Measurements from ENCODE around the gene MTFR1L.
A peak's percentile ranks its signal among the peaks of the same experiment; 100 is the strongest.

MTFR1L gene

GRCh38 chr1:25871704-25872494 is 52.1 kb downstream of the MTFR1L start:
- Histone ChIP-seq H3K9me3 (ENCODE audit: low read length) (no peaks in the 10 kb centered on the region), H3K4me3 (ENCODE audit: low read depth in 1 of 2, low read length in 2 of 2) (no peak overlapping the region), H3K27me3 (ENCODE audit: control insufficient read depth in 1 of 2, insufficient read depth in 2 of 2, low read length in 2 of 2) (no peaks in the 10 kb centered on the region), H3K36me3 (ENCODE audit: insufficient read depth, low read length) (peaks cover 10% of the 10 kb centered on the region), H3K4me1 (ENCODE audit: insufficient read depth, low read length) (peaks cover 32% of the 10 kb centered on the region), H3K9ac (ENCODE audit: low read length) (no peak overlapping the region), H3K27ac (ENCODE audit: low read depth, low read length) (no peak overlapping the region)

DNA sequence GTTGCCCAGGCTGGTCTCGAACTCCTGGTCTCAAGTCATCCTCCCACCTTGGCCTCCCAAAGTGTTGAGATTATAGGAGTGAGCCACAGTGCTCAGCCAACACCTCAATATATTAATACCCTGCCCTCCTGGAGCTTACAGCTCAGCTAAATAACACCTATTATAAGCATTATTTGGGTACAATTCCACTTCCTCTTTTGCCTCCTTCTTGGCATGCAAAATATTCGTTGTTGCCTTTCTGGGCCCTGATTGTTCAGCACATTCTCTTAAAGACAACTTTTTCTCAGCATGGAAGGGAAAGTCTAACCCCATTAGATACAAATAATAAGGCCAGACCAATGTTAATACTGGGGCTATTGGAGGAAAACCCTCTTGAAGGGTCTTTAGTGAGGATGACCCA is 53.0 kb downstream of the MTFR1L start:
- no peak overlapping the region for H3K9ac ChIP-seq (ENCODE audit: low read length)
- H3K4me1 ChIP-seq (ENCODE audit: insufficient read depth, low read length): peaks cover 32% of the 10 kb centered on the region
- H3K9me3 ChIP-seq (ENCODE audit: low read length): no peaks in the 10 kb centered on the region
- H3K27ac ChIP-seq (ENCODE audit: low read depth, low read length): no peak overlapping the region
- H3K27me3 ChIP-seq (ENCODE audit: control insufficient read depth in 1 of 2, insufficient read depth in 2 of 2, low read length in 2 of 2): no peaks in the 10 kb centered on the region
- peaks cover 10% of the 10 kb centered on the region for H3K36me3 ChIP-seq (ENCODE audit: insufficient read depth, low read length)
- H3K4me3 ChIP-seq (ENCODE audit: low read depth in 1 of 2, low read length in 2 of 2): no peak overlapping the region

DNA sequence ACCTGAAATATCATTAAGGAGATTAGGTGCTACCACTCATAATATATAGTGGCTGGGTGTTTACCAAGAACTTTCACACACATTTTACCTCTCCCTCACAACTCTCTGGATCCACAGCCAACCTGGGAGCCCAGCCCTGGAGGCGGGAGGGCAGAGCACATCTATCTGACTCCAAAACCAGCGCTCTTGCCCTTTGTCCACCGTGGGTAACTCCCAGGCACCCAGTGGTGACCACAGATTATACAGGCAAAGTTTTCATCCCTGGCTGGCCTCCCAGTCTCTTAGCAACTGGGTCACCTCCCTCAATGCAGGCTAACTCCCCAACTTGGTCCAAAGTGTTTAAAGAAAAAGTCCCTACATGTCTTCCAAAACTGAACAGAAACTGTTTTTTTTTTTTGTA is 53.4 kb downstream of the MTFR1L start:
- Histone ChIP-seq H3K27ac (ENCODE audit: low read depth, low read length) (no peak overlapping the region), H3K4me1 (ENCODE audit: insufficient read depth, low read length) (peaks cover 32% of the 10 kb centered on the region), H3K36me3 (ENCODE audit: insufficient read depth, low read length) (peaks cover 7% of the 10 kb centered on the region), H3K27me3 (ENCODE audit: control insufficient read depth in 1 of 2, insufficient read depth in 2 of 2, low read length in 2 of 2) (no peaks in the 10 kb centered on the region), H3K9me3 (ENCODE audit: low read length) (no peaks in the 10 kb centered on the region), H3K4me3 (ENCODE audit: low read depth in 1 of 2, low read length in 2 of 2) (no peak overlapping the region), H3K9ac (ENCODE audit: low read length) (no peak overlapping the region)

GRCh38 chr1:25874209-25874608 is 54.5 kb downstream of the MTFR1L start:
- Histone ChIP-seq H3K4me3 (ENCODE audit: low read depth in 1 of 2, low read length in 2 of 2) (peak overlapping the region; percentile 75 to 80), H3K27ac (ENCODE audit: low read depth, low read length) (peak overlapping the region; percentile 19), H3K9ac (ENCODE audit: low read length) (no peak overlapping the region), H3K27me3 (ENCODE audit: control insufficient read depth in 1 of 2, insufficient read depth in 2 of 2, low read length in 2 of 2) (no peaks in the 10 kb centered on the region), H3K9me3 (ENCODE audit: low read length) (no peaks in the 10 kb centered on the region), H3K36me3 (ENCODE audit: insufficient read depth, low read length) (peaks cover 5% of the 10 kb centered on the region), H3K4me1 (ENCODE audit: insufficient read depth, low read length) (peaks cover 32% of the 10 kb centered on the region)

DNA sequence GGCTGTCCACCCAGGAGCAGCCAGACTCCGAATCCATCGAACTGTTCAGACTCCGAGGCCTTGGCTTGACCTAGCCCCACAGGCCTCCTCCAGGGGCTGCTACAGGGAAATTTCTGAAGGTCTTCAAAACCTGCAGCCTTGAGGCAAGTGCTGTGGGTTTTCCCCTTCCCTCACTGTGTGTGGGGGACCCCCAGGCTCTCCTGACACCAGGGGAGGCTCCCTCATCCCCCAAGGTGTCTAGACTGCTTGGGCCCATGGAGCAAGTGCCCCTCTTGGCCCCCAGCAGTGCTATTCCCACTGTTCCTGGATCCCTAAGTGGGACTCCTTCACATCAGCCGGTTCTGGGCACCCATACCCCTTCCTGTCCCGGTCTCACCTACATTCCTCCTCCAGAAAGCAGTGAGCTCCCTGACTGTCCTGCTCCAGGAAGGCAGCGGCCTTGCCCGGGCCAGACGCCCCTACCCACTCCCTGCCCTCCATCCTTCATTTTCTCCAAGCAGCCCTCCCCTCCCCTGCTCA is 54.9 kb downstream of the MTFR1L start:
- H3K27me3 ChIP-seq (ENCODE audit: control insufficient read depth in 1 of 2, insufficient read depth in 2 of 2, low read length in 2 of 2): no peaks in the 10 kb centered on the region
- no peaks in the 10 kb centered on the region for H3K9me3 ChIP-seq (ENCODE audit: low read length)
- peaks cover 32% of the 10 kb centered on the region for H3K4me1 ChIP-seq (ENCODE audit: insufficient read depth, low read length)
- peaks cover 5% of the 10 kb centered on the region for H3K36me3 ChIP-seq (ENCODE audit: insufficient read depth, low read length)
- H3K9ac ChIP-seq (ENCODE audit: low read length): peak overlapping the region; percentile 50
- H3K27ac ChIP-seq (ENCODE audit: low read depth, low read length): peak overlapping the region; percentile 72
- H3K4me3 ChIP-seq (ENCODE audit: low read depth in 1 of 2, low read length in 2 of 2): peak overlapping the region; percentile 75 to 80

- peak within 1 kb of the TSS; percentile 73 for H3K27ac ChIP-seq (ENCODE audit: low read depth, low read length)
- peak within 1 kb of the TSS; percentile 50 for H3K9ac ChIP-seq (ENCODE audit: low read length)
- H3K4me1 ChIP-seq (ENCODE audit: insufficient read depth, low read length): peaks cover 32% of the 10 kb centered on the region
- peak within 1 kb of the TSS; percentile 75 to 80 for H3K4me3 ChIP-seq (ENCODE audit: low read depth in 1 of 2, low read length in 2 of 2)
- H3K27me3 ChIP-seq (ENCODE audit: control insufficient read depth in 1 of 2, insufficient read depth in 2 of 2, low read length in 2 of 2): no peaks in the 10 kb centered on the region
- H3K36me3 ChIP-seq (ENCODE audit: insufficient read depth, low read length): peaks cover 3% of the 10 kb centered on the region
- H3K9me3 ChIP-seq (ENCODE audit: low read length): no peaks in the 10 kb centered on the region
Observed at GRCh38 chr1:25875154-25875855, 55.6 kb downstream of the MTFR1L start, which contains the start of gene PAQR7. Gene PAQR7 (minus strand): TSS chr1:25875708. CDS start chr1:25863839, 11,869 bp downstream.

DNA sequence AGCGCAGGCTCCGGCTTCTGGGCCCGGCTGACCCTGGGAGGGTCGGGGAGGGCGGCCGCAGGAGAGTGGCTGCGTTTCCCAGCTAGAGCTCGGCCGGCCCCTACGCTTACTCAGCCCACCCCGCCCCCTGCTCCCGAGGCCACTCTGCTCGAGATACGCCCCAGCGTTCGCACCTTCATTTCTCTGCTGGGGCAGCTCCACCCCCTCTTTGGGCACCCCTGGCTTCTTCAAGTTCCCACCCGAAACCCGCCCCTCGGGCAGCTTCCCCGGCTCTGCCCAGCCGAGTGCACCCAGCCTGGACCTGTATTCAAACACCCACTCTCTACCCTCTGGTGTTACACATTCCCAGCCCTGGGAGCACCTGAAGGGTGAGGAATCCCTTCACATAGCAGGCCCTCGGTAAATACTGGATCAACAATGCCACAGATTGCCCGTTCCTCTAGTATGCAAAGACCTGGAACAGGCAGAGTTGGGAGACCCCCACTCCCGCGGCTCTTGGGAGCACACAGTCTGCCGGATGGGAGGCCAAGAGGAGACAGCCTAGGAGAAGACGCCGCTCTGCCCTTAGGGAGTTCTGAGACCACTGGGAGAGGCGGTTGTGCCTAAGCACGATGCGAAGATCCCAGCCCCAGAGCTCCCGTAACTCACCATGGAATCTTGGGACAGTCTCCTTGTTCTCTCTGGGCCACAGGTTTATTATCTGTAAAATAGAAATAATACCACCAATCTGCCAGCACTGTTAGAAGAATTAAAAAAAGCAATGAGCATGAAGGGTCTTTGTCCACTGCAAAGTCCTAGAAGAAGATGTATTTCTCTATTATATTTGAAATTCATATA is 56.3 kb downstream of the MTFR1L start:
- H3K27ac ChIP-seq (ENCODE audit: low read depth, low read length): peak overlapping the region; percentile 73
- H3K4me1 ChIP-seq (ENCODE audit: insufficient read depth, low read length): peaks cover 29% of the 10 kb centered on the region
- no peaks in the 10 kb centered on the region for H3K9me3 ChIP-seq (ENCODE audit: low read length)
- H3K27me3 ChIP-seq (ENCODE audit: control insufficient read depth in 1 of 2, insufficient read depth in 2 of 2, low read length in 2 of 2): no peaks in the 10 kb centered on the region
- no peak overlapping the region for H3K9ac ChIP-seq (ENCODE audit: low read length)
- H3K4me3 ChIP-seq (ENCODE audit: low read depth in 1 of 2, low read length in 2 of 2): peak overlapping the region; percentile 55 to 80
- no peaks in the 10 kb centered on the region for H3K36me3 ChIP-seq (ENCODE audit: insufficient read depth, low read length)

DNA sequence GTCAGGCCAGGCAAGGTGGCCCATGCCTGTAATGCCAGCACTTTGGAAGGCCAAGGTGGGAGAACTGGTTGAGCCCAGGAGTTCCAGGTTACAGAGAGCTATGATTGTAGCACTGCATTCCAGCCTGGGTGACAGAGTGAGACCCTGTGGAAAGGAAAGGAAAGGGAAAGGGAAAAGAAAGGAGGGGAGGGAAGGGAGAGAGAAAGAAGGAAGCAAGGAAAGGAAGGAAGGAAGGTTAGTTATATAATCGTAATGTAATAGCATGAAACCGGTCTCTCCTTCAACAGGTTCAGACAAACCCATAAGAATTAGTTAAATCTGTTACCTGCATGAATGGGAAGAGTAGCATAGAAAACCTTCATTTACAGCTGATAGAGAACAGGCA is 56.9 kb downstream of the MTFR1L start:
- H3K36me3 ChIP-seq (ENCODE audit: insufficient read depth, low read length): no peaks in the 10 kb centered on the region
- no peak overlapping the region for H3K27ac ChIP-seq (ENCODE audit: low read depth, low read length)
- H3K9me3 ChIP-seq (ENCODE audit: low read length): no peaks in the 10 kb centered on the region
- no peak overlapping the region for H3K4me3 ChIP-seq (ENCODE audit: low read depth in 1 of 2, low read length in 2 of 2)
- no peaks in the 10 kb centered on the region for H3K27me3 ChIP-seq (ENCODE audit: control insufficient read depth in 1 of 2, insufficient read depth in 2 of 2, low read length in 2 of 2)
- H3K9ac ChIP-seq (ENCODE audit: low read length): no peak overlapping the region
- peaks cover 23% of the 10 kb centered on the region for H3K4me1 ChIP-seq (ENCODE audit: insufficient read depth, low read length)

- H3K36me3 ChIP-seq (ENCODE audit: insufficient read depth, low read length): no peaks in the 10 kb centered on the region
- H3K9me3 ChIP-seq (ENCODE audit: low read length): no peaks in the 10 kb centered on the region
- H3K9ac ChIP-seq (ENCODE audit: low read length): no peak overlapping the region
- no peak overlapping the region for H3K27ac ChIP-seq (ENCODE audit: low read depth, low read length)
- H3K4me3 ChIP-seq (ENCODE audit: low read depth in 1 of 2, low read length in 2 of 2): no peak overlapping the region
- H3K4me1 ChIP-seq (ENCODE audit: insufficient read depth, low read length): peaks cover 19% of the 10 kb centered on the region
- no peaks in the 10 kb centered on the region for H3K27me3 ChIP-seq (ENCODE audit: control insufficient read depth in 1 of 2, insufficient read depth in 2 of 2, low read length in 2 of 2)
Observed at GRCh38 chr1:25877155-25877554, 57.4 kb downstream of the MTFR1L start.

- Histone ChIP-seq H3K9ac (ENCODE audit: low read length) (no peak overlapping the region), H3K27me3 (ENCODE audit: control insufficient read depth in 1 of 2, insufficient read depth in 2 of 2, low read length in 2 of 2) (no peaks in the 10 kb centered on the region), H3K27ac (ENCODE audit: low read depth, low read length) (no peak overlapping the region), H3K36me3 (ENCODE audit: insufficient read depth, low read length) (no peaks in the 10 kb centered on the region), H3K9me3 (ENCODE audit: low read length) (no peaks in the 10 kb centered on the region), H3K4me1 (ENCODE audit: insufficient read depth, low read length) (peaks cover 15% of the 10 kb centered on the region), H3K4me3 (ENCODE audit: low read depth in 1 of 2, low read length in 2 of 2) (no peak overlapping the region)
Observed at GRCh38 chr1:25878690-25879089, 58.9 kb downstream of the MTFR1L start.

DNA sequence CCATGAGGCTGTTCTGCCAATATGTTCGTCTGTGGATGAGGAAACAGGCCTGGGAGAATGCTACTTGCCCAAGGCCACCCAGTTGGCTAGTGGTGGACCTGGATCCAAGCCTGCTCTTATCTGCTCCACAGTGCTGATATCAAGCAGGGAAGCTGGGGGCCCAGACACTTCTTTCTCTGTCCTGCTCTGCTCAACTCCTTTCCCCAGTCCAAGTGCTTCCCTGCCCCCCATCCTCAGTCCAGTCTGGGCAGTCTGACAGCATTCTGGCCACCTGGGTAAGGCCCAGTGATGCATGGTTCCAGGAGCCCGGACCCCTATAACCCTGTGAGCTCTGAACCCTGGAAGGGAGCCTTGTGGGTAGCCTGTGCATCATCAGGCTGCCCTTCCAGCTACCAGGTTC is 59.9 kb downstream of the MTFR1L start:
- no peaks in the 10 kb centered on the region for H3K27me3 ChIP-seq (ENCODE audit: control insufficient read depth in 1 of 2, insufficient read depth in 2 of 2, low read length in 2 of 2)
- H3K36me3 ChIP-seq (ENCODE audit: insufficient read depth, low read length): no peaks in the 10 kb centered on the region
- no peaks in the 10 kb centered on the region for H3K9me3 ChIP-seq (ENCODE audit: low read length)
- no peak overlapping the region for H3K27ac ChIP-seq (ENCODE audit: low read depth, low read length)
- no peak overlapping the region for H3K9ac ChIP-seq (ENCODE audit: low read length)
- no peak overlapping the region for H3K4me3 ChIP-seq (ENCODE audit: low read depth in 1 of 2, low read length in 2 of 2)
- H3K4me1 ChIP-seq (ENCODE audit: insufficient read depth, low read length): peaks cover 10% of the 10 kb centered on the region
